ENCODE data around the gene FGF3.

FGF3 gene

DNA sequence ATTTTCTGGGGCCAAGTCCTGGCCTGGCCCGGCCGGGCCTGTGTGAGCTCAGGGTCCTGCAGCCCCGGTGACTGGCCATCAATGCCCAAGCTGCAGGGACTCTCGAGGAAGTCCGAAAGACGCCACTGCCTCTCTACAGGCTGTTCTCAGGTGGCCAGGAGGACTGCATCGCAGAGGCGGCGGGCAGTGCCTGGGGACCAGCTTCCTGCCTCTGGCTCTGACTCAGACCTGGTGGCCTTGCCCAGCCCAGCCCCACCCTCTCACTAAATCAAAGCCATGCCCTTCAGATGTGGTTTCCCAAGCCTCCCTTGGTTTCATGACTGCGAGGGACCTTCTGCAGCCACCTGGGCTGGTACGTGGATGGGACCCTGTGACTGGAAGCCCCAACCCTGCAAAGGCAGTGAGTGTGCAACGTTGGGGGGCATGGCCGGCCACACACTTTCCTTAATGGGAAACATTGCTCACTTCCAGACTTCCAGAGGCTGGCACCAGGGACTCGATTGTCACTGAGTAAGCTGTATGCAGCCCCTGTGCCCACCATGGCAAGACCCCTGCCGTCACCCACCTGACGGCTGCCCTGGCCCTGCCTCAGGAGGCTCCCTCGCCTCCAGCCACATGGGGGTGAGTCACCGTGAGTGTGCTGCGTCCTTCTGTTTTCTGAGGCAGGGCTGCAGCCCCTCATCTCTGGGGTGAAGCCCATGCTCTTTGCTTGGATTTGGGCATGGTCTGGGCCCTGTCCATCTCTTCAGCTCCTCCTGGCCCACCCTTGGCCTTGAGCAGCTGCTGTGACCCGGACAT, 6.0 kb upstream of the FGF3 start:
- H3K9me3 ChIP-seq (ENCODE audit: control insufficient read depth, low read length) = no peaks in the 10 kb centered on the region
- no peak for DNase-seq
- no peak overlapping the region for H3K4me3 ChIP-seq (ENCODE audit: insufficient read depth, low read depth, low read length, poor library complexity, severe bottlenecking)
- H3K27ac ChIP-seq (ENCODE audit: insufficient read depth, low read length, poor library complexity, severe bottlenecking) = no peak overlapping the region
- H3K4me1 ChIP-seq (ENCODE audit: control insufficient read depth, insufficient read depth, low read length, poor library complexity, severe bottlenecking) = no peaks in the 10 kb centered on the region
- no peaks in the 10 kb centered on the region for H3K36me3 ChIP-seq (ENCODE audit: control insufficient read depth, insufficient read depth, low read length)
- no peaks in the 10 kb centered on the region for H3K27me3 ChIP-seq (replicated peaks; ENCODE audit: control insufficient read depth, insufficient read depth, low read length, poor library complexity, severe bottlenecking)

DNA sequence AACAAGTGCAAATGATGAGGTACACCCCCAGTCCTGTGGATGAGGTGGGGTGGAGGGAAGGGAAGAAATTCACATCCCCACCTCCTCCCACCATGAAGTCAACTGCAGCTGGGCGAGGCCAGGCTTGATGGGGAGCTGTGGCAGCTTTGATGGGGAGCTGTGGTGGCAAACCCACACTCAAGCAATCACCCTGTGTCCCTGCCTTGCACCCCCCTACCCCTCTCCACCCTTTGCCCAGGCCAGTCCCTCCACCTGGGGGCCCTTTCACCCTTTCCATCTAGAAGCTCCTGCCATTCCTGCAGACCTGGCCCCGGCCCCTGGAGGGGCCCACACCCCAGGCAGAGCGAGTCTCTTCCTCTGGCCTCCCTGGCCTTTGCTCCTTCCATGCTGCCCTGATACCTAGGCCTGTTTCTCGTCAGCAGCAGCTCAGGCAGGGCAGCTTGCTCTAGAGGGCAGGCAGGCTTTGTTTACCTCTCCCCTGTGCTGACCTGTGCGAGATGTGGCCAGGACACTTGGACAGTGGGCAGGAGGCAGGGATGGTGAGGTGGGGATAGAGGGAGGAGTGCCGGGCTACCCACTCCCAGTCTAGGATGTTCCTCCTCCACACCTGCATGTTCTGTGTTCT, 4.5 kb upstream of the FGF3 start:
- Histone ChIP-seq H3K36me3 (ENCODE audit: control insufficient read depth, insufficient read depth, low read length) (no peaks in the 10 kb centered on the region), H3K4me3 (ENCODE audit: insufficient read depth, low read depth, low read length, poor library complexity, severe bottlenecking) (no peak overlapping the region), H3K9me3 (ENCODE audit: control insufficient read depth, low read length) (no peaks in the 10 kb centered on the region), H3K27me3 (replicated peaks; ENCODE audit: control insufficient read depth, insufficient read depth, low read length, poor library complexity, severe bottlenecking) (no peaks in the 10 kb centered on the region), H3K4me1 (ENCODE audit: control insufficient read depth, insufficient read depth, low read length, poor library complexity, severe bottlenecking) (no peaks in the 10 kb centered on the region), H3K27ac (ENCODE audit: insufficient read depth, low read length, poor library complexity, severe bottlenecking) (no peak overlapping the region)
- DNase-seq = no peak

DNA sequence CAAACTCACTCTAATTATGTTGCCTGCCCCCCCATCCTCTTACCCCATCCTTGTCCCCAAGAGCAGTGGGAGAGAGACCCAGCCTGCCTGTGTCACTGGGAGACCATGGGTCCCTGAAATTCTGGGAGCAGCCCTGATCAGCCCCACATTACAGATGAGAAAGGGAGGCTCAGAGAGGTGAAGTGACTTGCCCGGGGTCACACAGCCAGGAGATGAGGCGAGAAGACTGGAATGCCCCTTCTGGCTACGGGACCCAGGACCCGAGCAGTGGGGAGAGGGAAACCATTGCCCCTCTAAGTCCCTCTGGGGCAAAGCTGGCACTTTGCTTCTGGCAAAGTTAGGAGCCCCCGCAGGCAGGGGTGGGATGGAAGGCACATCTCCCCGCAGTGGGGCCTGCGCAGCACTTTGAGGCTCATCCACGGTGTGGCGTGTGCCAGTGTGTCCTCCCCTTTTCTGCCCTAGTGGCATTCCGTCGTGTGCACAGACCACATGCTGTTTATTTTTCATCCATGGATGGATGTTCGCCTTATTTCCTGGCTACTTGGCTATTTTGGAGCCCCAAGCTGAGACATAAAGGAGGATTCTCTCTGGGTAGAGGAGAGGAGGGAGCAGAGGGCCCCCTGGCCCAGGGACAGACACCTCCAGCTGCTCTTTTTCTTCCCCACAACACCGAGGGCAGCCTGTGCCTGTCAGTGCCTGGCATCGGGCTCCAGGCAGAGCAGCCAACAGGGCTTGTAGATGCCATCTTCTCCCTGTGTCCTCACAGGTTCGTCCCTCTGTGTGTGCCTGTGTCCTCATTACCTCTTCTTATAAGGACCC, 3.7 kb upstream of the FGF3 start:
- Histone ChIP-seq H3K27me3 (replicated peaks; ENCODE audit: control insufficient read depth, insufficient read depth, low read length, poor library complexity, severe bottlenecking) (no peaks in the 10 kb centered on the region), H3K9me3 (ENCODE audit: control insufficient read depth, low read length) (no peaks in the 10 kb centered on the region), H3K27ac (ENCODE audit: insufficient read depth, low read length, poor library complexity, severe bottlenecking) (no peak overlapping the region)

DNA sequence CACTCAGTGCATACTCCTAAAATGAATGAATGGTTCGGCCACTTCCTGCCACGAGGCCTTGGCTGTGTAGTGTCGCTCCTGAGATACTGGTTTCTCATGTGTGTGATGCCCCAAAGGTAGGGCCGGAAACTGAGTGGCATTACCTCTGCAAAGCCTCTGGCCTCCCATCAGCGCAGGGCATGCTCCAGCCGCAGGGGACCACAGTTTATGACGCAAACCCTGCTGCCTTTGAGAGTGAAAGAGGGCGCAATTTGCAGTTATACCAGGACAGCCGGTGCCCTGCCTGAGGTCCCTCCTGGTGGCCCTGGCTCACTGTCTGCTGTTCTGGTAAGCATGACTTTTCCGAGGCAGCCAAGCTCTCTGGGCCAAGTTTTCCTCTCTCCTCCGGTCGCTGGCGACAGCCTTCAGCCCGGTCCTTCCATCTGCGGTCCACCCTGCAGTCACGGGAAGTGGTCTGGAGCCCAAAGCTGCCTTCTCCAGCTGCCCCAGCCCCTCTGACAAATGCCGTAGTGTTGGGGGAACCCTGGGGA, 2.4 kb upstream of the FGF3 start:
- Histone ChIP-seq H3K36me3 (ENCODE audit: control insufficient read depth, insufficient read depth, low read length) (no peaks in the 10 kb centered on the region), H3K27me3 (replicated peaks; ENCODE audit: control insufficient read depth, insufficient read depth, low read length, poor library complexity, severe bottlenecking) (peaks cover 12% of the 10 kb centered on the region), H3K4me1 (ENCODE audit: control insufficient read depth, insufficient read depth, low read length, poor library complexity, severe bottlenecking) (peaks cover 3% of the 10 kb centered on the region), H3K4me3 (ENCODE audit: insufficient read depth, low read depth, low read length, poor library complexity, severe bottlenecking) (no peak overlapping the region), H3K27ac (ENCODE audit: insufficient read depth, low read length, poor library complexity, severe bottlenecking) (no peak overlapping the region), H3K9me3 (ENCODE audit: control insufficient read depth, low read length) (no peaks in the 10 kb centered on the region)
- DNase-seq = no peak

More for the DNA sequence above, 3.7 kb upstream of the FGF3 start:
- H3K4me3 ChIP-seq (ENCODE audit: insufficient read depth, low read depth, low read length, poor library complexity, severe bottlenecking) = no peak overlapping the region
- no peak for DNase-seq
- H3K36me3 ChIP-seq (ENCODE audit: control insufficient read depth, insufficient read depth, low read length) = no peaks in the 10 kb centered on the region
- H3K4me1 ChIP-seq (ENCODE audit: control insufficient read depth, insufficient read depth, low read length, poor library complexity, severe bottlenecking) = no peaks in the 10 kb centered on the region

DNA sequence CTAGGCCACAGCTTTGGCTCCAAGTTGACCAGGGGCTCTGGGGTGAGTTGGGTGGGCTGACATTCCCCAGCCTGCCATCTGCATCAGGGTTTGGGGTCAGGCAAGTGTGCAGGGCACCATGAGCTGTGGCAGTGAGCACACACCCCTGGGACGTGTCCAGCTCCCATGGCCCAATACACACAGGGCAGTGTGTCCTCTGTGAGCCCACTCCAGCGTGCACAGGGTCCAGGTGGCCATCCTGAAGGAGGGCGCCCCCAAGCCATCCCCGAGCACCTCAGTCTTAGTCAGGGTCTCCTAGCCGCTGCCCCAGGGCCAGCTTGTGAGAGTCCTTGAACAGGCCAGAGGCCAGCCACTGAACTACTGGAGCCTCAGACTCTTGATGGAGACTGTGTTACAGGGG, 1.2 kb upstream of the FGF3 start:
- Histone ChIP-seq H3K4me1 (ENCODE audit: control insufficient read depth, insufficient read depth, low read length, poor library complexity, severe bottlenecking) (peaks cover 3% of the 10 kb centered on the region), H3K27me3 (replicated peaks; ENCODE audit: control insufficient read depth, insufficient read depth, low read length, poor library complexity, severe bottlenecking) (peaks cover 13% of the 10 kb centered on the region), H3K4me3 (ENCODE audit: insufficient read depth, low read depth, low read length, poor library complexity, severe bottlenecking) (no peak overlapping the region), H3K36me3 (ENCODE audit: control insufficient read depth, insufficient read depth, low read length) (no peaks in the 10 kb centered on the region), H3K9me3 (ENCODE audit: control insufficient read depth, low read length) (no peaks in the 10 kb centered on the region), H3K27ac (ENCODE audit: insufficient read depth, low read length, poor library complexity, severe bottlenecking) (no peak overlapping the region)
- DNase-seq = no peak

DNA sequence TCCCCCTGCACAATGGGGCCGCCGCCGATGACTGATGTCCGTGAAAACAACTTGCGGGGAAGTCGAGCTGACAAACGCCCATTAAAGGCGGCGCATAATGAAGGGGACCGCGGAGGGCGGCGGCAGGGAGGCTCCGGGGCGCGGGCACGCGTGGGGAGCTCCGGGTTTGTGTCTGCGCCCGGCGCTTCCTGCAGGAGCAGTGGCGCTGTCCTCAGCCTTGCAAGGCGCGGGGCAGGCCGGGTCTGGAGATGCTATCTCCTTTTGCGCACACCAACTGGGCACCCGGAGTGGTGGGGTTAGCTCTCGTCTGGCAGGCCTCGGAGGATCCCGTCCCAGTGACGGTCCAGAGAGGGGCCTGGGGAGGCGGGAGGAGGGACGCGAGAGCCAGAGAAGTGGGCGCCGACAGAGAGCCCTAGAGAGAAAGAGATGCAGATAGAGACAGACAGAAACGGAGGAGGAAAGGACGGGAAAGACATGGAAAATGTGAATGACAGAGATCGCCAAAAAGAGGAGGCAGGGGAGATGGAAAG, 390 bp upstream of the FGF3 start:
- no peaks in the 10 kb centered on the region for H3K36me3 ChIP-seq (ENCODE audit: control insufficient read depth, insufficient read depth, low read length)
- no peak overlapping the region for H3K4me3 ChIP-seq (ENCODE audit: insufficient read depth, low read depth, low read length, poor library complexity, severe bottlenecking)
- peaks cover 3% of the 10 kb centered on the region for H3K4me1 ChIP-seq (ENCODE audit: control insufficient read depth, insufficient read depth, low read length, poor library complexity, severe bottlenecking)
- no peaks in the 10 kb centered on the region for H3K9me3 ChIP-seq (ENCODE audit: control insufficient read depth, low read length)
- no peak overlapping the region for H3K27ac ChIP-seq (ENCODE audit: insufficient read depth, low read length, poor library complexity, severe bottlenecking)
- no peak for DNase-seq
- H3K27me3 ChIP-seq (replicated peaks; ENCODE audit: control insufficient read depth, insufficient read depth, low read length, poor library complexity, severe bottlenecking) = peaks cover 13% of the 10 kb centered on the region

DNA sequence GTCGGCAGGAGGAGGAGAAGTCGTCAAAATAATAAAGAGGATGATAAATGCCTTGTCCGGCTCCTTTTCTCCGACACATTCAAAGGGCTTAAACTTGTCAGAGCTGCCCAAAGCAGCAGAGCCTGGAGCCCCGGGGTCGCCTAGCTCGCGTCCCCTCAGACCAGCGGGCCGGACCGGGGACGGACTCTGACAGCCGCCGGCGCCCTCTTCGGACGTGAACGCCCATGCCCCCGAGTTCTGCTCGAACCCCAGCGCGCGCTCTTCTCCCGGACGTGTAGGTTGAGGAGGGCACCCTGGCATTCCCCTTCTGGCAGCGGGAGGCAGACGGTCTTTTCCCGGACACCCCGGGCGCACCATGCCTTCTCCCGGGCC, 999 bp downstream of the FGF3 start:
- no peak for DNase-seq
- Histone ChIP-seq H3K9me3 (ENCODE audit: control insufficient read depth, low read length) (no peaks in the 10 kb centered on the region), H3K36me3 (ENCODE audit: control insufficient read depth, insufficient read depth, low read length) (no peaks in the 10 kb centered on the region), H3K4me3 (ENCODE audit: insufficient read depth, low read depth, low read length, poor library complexity, severe bottlenecking) (no peak overlapping the region), H3K27ac (ENCODE audit: insufficient read depth, low read length, poor library complexity, severe bottlenecking) (no peak overlapping the region), H3K27me3 (replicated peaks; ENCODE audit: control insufficient read depth, insufficient read depth, low read length, poor library complexity, severe bottlenecking) (peaks cover 13% of the 10 kb centered on the region), H3K4me1 (ENCODE audit: control insufficient read depth, insufficient read depth, low read length, poor library complexity, severe bottlenecking) (peaks cover 3% of the 10 kb centered on the region)

DNA sequence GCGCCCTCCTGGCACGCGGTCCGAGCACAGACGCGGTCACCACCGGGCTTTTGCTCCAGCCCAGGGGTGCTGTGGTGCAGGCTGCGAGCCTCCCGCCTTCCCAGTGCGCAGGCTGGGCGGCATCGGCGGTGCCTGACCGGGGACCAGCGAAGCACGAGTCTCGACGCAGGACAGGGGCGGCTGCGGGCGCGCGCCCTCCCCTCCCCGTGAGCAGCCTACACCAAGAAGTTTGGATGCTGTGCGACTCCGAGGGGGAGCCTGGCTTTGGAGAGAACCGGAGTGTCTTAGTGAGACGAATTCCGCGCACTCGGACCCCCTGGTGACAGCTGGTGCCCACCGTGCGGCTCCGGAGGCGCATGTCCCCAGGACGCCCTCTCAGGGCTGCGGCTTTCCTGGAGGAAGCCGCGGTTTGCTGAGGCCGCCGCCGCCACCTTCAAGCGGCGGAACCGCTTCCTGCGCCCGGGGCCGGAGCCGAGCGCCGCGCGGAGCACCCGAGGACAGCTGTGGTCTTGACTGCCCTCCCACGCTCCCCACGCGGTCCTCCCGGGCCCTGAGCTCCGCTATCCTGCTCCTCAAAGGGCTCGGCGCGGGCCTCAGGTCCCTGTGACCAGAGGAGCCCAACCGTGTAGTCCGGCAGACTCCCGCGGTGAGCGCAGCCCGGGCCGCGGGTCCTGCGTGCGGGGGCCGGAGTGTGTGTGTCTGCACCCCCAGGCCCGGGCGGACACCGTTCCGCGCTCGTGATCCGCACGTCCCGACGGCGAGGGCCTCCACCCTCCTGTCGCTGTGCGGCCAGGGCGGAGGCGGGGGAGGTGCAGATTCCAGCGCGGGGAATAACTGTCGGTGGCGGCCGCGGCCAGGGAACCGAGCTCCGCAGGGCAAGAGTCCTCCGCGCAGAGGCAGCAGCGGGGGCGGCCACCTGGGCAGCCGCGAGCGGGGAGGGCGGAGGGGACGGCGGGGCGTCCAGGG, 1.7 kb downstream of the FGF3 start:
- H3K27ac ChIP-seq (ENCODE audit: insufficient read depth, low read length, poor library complexity, severe bottlenecking) = no peak overlapping the region
- H3K27me3 ChIP-seq (replicated peaks; ENCODE audit: control insufficient read depth, insufficient read depth, low read length, poor library complexity, severe bottlenecking) = peaks cover 13% of the 10 kb centered on the region
- H3K9me3 ChIP-seq (ENCODE audit: control insufficient read depth, low read length) = no peaks in the 10 kb centered on the region
- DNase-seq = no peak
- no peaks in the 10 kb centered on the region for H3K36me3 ChIP-seq (ENCODE audit: control insufficient read depth, insufficient read depth, low read length)
- H3K4me1 ChIP-seq (ENCODE audit: control insufficient read depth, insufficient read depth, low read length, poor library complexity, severe bottlenecking) = peaks cover 3% of the 10 kb centered on the region
- no peak overlapping the region for H3K4me3 ChIP-seq (ENCODE audit: insufficient read depth, low read depth, low read length, poor library complexity, severe bottlenecking)

DNA sequence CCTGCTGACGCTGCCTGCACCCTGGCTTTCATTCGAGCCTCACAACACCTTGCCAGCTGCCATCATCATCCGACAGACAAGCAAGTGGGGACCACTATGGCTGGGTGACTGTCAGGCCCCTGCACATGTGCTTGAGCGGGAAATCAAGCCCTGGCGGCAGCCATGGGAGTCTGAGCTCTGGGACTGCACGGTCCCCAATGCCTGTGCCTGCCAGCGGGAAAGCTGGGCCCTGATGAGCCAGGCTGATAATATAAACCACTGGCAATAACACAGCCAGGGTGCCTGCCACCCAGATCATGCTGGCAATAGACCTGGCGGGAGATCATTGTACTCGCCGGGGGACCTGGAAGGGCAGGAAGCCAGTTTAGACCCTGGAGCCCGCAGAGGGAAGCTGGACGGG, 2.5 kb downstream of the FGF3 start:
- no peak overlapping the region for H3K4me3 ChIP-seq (ENCODE audit: insufficient read depth, low read depth, low read length, poor library complexity, severe bottlenecking)
- H3K36me3 ChIP-seq (ENCODE audit: control insufficient read depth, insufficient read depth, low read length) = no peaks in the 10 kb centered on the region
- no peaks in the 10 kb centered on the region for H3K9me3 ChIP-seq (ENCODE audit: control insufficient read depth, low read length)
- H3K27me3 ChIP-seq (replicated peaks; ENCODE audit: control insufficient read depth, insufficient read depth, low read length, poor library complexity, severe bottlenecking) = peaks cover 13% of the 10 kb centered on the region
- H3K27ac ChIP-seq (ENCODE audit: insufficient read depth, low read length, poor library complexity, severe bottlenecking) = no peak overlapping the region
- no peak for DNase-seq
- peaks cover 3% of the 10 kb centered on the region for H3K4me1 ChIP-seq (ENCODE audit: control insufficient read depth, insufficient read depth, low read length, poor library complexity, severe bottlenecking)
